Urothelium cell line (cell line): ENCODE data around the gene DNAAF9.

Experiments used
- DNase-seq: peaks from one replicate; pipeline ENCODE4 v3.0.0; 2011; ENCODE audit warnings: low spot score, mixed read lengths
- FAIRE-seq: peaks from 2 replicates; lab custom pipeline; 2011; peaks lifted over from hg19 to GRCh38; lab: Jason Lieb, UNC

The DNAAF9 gene

GRCh38 chr20:3412600-3413392, 5.3 kb upstream of the DNAAF9 start:
- no peak for DNase-seq
- FAIRE-seq = no peak

- no peak for DNase-seq
- no peak for FAIRE-seq
Observed at GRCh38 chr20:3410464-3410863, 3.0 kb upstream of the DNAAF9 start.

- FAIRE-seq (no peak), DNase-seq (no peak)
Observed at GRCh38 chr20:3409417-3409816, 1.9 kb upstream of the DNAAF9 start.

- FAIRE-seq = no peak
Observed at GRCh38 chr20:3407771-3408637, 535 bp upstream of the DNAAF9 start.

GRCh38 chr20:3406481-3407039, 909 bp downstream of the DNAAF9 start:
- DNase-seq = no peak

More at GRCh38 chr20:3407771-3408637, 535 bp upstream of the DNAAF9 start:
- peak; percentile 93 for DNase-seq

GRCh38 chr20:3405696-3406358, 1.6 kb downstream of the DNAAF9 start:
- FAIRE-seq (no peak), DNase-seq (no peak)

More at GRCh38 chr20:3406481-3407039, 909 bp downstream of the DNAAF9 start:
- FAIRE-seq = no peak

- FAIRE-seq = no peak
- DNase-seq = no peak
Observed at GRCh38 chr20:3405139-3405538, 2.3 kb downstream of the DNAAF9 start.

- DNase-seq = no peak
Observed at GRCh38 chr20:3404402-3404801, 3.1 kb downstream of the DNAAF9 start.

GRCh38 chr20:3403741-3404140, 3.7 kb downstream of the DNAAF9 start:
- DNase-seq (no peak), FAIRE-seq (no peak)

More at GRCh38 chr20:3404402-3404801, 3.1 kb downstream of the DNAAF9 start:
- FAIRE-seq = no peak

- FAIRE-seq = no peak
- no peak for DNase-seq
Observed at GRCh38 chr20:3402453-3402852, 5.0 kb downstream of the DNAAF9 start.

- DNase-seq (no peak), FAIRE-seq (no peak)
Observed at GRCh38 chr20:3400260-3401155, 7.0 kb downstream of the DNAAF9 start.

- no peak for FAIRE-seq
- DNase-seq = no peak
Observed at GRCh38 chr20:3398681-3399252, 8.7 kb downstream of the DNAAF9 start.

- FAIRE-seq (no peak), DNase-seq (no peak)
Observed at GRCh38 chr20:3396492-3396891, 11.0 kb downstream of the DNAAF9 start.

- DNase-seq (no peak), FAIRE-seq (no peak)
Observed at GRCh38 chr20:3392756-3393155, 14.7 kb downstream of the DNAAF9 start.

- no peak for FAIRE-seq
Observed at GRCh38 chr20:3390759-3391425, 16.6 kb downstream of the DNAAF9 start.

GRCh38 chr20:3383878-3384495, 23.5 kb downstream of the DNAAF9 start:
- DNase-seq (no peak), FAIRE-seq (no peak)

More at GRCh38 chr20:3390759-3391425, 16.6 kb downstream of the DNAAF9 start:
- no peak for DNase-seq

GRCh38 chr20:3382836-3383235, 24.6 kb downstream of the DNAAF9 start:
- FAIRE-seq (no peak), DNase-seq (no peak)

GRCh38 chr20:3380228-3381070, 27.0 kb downstream of the DNAAF9 start:
- no peak for FAIRE-seq

More at GRCh38 chr20:3380228-3381070, 27.0 kb downstream of the DNAAF9 start:
- DNase-seq = no peak
